Fibroblast of lung (primary cell): ENCODE data around the gene CARD14. TPM values are rescaled to one million over a fixed set of nuclear protein-coding genes. Genes with fewer than 3 reads are reported as not detected.

ENCODE experiments used
- DNase-seq, 2 donors: peaks; one replicate each; pipeline versions ENCODE4 v3.0.0 to v3.0.0-alpha.2; 2010; ENCODE audit warnings: low read depth in 2 of 2
- H2AFZ ChIP-seq: 2 replicates; pipeline ENCODE4 v1.5.1; 2012; ENCODE audit warnings: low read length, control low read depth, inconsistent platforms
- H3K27ac ChIP-seq: 2 replicates; pipeline ENCODE4 v1.5.1; 2011; ENCODE audit warnings: low read length, control low read depth; ENCODE audit not compliant: insufficient read depth
- H3K27me3 ChIP-seq: 2 replicates; pipeline ENCODE4 v1.5.1; 2011; ENCODE audit warnings: mild to moderate bottlenecking, low read length; ENCODE audit not compliant: control insufficient read depth, insufficient read depth
- H3K36me3 ChIP-seq: 2 replicates; pipeline ENCODE4 v1.5.1; 2011; ENCODE audit warnings: low read length; ENCODE audit not compliant: control insufficient read depth, insufficient read depth
- H3K4me1 ChIP-seq: 2 replicates; pipeline ENCODE4 v1.5.1; 2011; ENCODE audit warnings: low read length; ENCODE audit not compliant: control insufficient read depth, insufficient read depth; ENCODE audit errors: extremely low read depth
- H3K4me2 ChIP-seq: 2 replicates; pipeline ENCODE4 v1.5.1; 2011; ENCODE audit warnings: low read length, control low read depth; ENCODE audit not compliant: insufficient read depth; ENCODE audit errors: extremely low read depth
- H3K4me3 ChIP-seq, 4 experiments: fragments of 200-600 bp in 1 of 4; sonication (generic) in 1 of 4; replicated peaks in 1 of 4; 2 replicates each; pipeline ENCODE4 v1.5.1; 2011 to 2016; ENCODE audit warnings: low read length in 4 of 4, low read depth in 3 of 4, mild to moderate bottlenecking in 3 of 4, control low read depth in 2 of 4, inconsistent platforms in 1 of 4, mixed read lengths in 1 of 4; ENCODE audit not compliant: insufficient read depth in 1 of 4; ENCODE audit errors: control extremely low read depth in 1 of 4
- H3K79me2 ChIP-seq: 2 replicates; pipeline ENCODE4 v1.5.1; 2012; ENCODE audit warnings: mild to moderate bottlenecking, low read length, inconsistent platforms; ENCODE audit not compliant: control insufficient read depth, insufficient read depth
- H3K9ac ChIP-seq: 2 replicates; pipeline ENCODE4 v1.5.1; 2011; ENCODE audit warnings: mild to moderate bottlenecking, low read length, control low read depth; ENCODE audit not compliant: insufficient read depth
- H3K9me3 ChIP-seq: 2 replicates; pipeline ENCODE4 v1.5.1; 2012; ENCODE audit warnings: low read depth, low read length; ENCODE audit not compliant: control insufficient read depth, insufficient read depth
- H4K20me1 ChIP-seq: 2 replicates; pipeline ENCODE4 v1.5.1; 2011; ENCODE audit warnings: low read length; ENCODE audit not compliant: control insufficient read depth, insufficient read depth; ENCODE audit errors: extremely low read depth
- CTCF ChIP-seq, 2 donors: IDR thresholded peaks in 1 of 2; conservative IDR thresholded peaks in 1 of 2; 1 replicate in 1 of 2; 2 replicates in 1 of 2; pipeline ENCODE4 v1.5.1; 2011 to 2012; ENCODE audit warnings: low read length in 2 of 2, control low read depth in 1 of 2, inconsistent platforms in 1 of 2, low read depth in 1 of 2, mild to moderate bottlenecking in 1 of 2
- EZH2 ChIP-seq: IDR thresholded peaks from 2 replicates; pipeline ENCODE4 v1.5.1; 2012; ENCODE audit warnings: low read length, control low read depth, mild to moderate bottlenecking; ENCODE audit errors: missing control alignments
- polyA plus RNA-seq, 2 donors: library from polyadenylated mRNA; depleted of rRNA in 1 of 2; stranded (reverse) in 1 of 2; unstranded in 1 of 2; fragments of >200 nt; gene quantifications; 2 replicates each; pipeline ENCODE4 v1.2.1, GENCODE V29; 2011 to 2012; ENCODE audit warnings: missing spikeins in 1 of 2
- total RNA-seq: library from RNA; depleted of rRNA; stranded (reverse); fragments of >200 nt; gene quantifications from 2 replicates; pipeline ENCODE4 v1.2.1, GENCODE V29; 2014

Gene CARD14
- total and polyA plus RNA-seq, 2 donors (not counting 1 experiment from before 2014, with no cell fraction given): 0.17 TPM; not detected in 1

GRCh38 chr17:80145076-80146075 lies 24.5 kb upstream of the CARD14 start:
- peak overlapping the region; percentile 93 for H3K9ac ChIP-seq
- peaks cover 57% of the 10 kb centered on the region for H3K79me2 ChIP-seq
- peak overlapping the region; percentile 96 for H3K27ac ChIP-seq
- peak overlapping the region; percentile 99 for H3K4me2 ChIP-seq
- H2AFZ ChIP-seq: no peak overlapping the region
- no peaks in the 10 kb centered on the region for H3K27me3 ChIP-seq
- no peaks in the 10 kb centered on the region for H3K9me3 ChIP-seq
- DNase-seq: no peak
- H3K4me1 ChIP-seq: peaks cover 8% of the 10 kb centered on the region
- no peaks in the 10 kb centered on the region for H4K20me1 ChIP-seq
- peak overlapping the region; percentile 78 to 98 (median 88) for H3K4me3 ChIP-seq
- peaks cover 13% of the 10 kb centered on the region for H3K36me3 ChIP-seq
- TF ChIP-seq EZH2 (no peak), CTCF (conservative IDR thresholded peaks at IDR 0.05 in 1 of 2, IDR thresholded peaks at IDR 0.05 in 1 of 2; ENCODE audit: low read depth in 1 of 2, low read length in 2 of 2) (no peak)

GRCh38 chr17:80146121-80147034 lies 23.5 kb upstream of the CARD14 start:
- H2AFZ ChIP-seq: peak overlapping the region; percentile 74
- H4K20me1 ChIP-seq: no peaks in the 10 kb centered on the region
- peaks cover 13% of the 10 kb centered on the region for H3K36me3 ChIP-seq
- H3K9ac ChIP-seq: peak overlapping the region; percentile 93
- peak overlapping the region; percentile 96 for H3K27ac ChIP-seq
- peak in 1 of 2 donors; percentile 18 for DNase-seq
- H3K4me2 ChIP-seq: peak overlapping the region; percentile 99
- peaks cover 11% of the 10 kb centered on the region for H3K4me1 ChIP-seq
- H3K27me3 ChIP-seq: no peaks in the 10 kb centered on the region
- peak overlapping the region; percentile 78 to 98 (median 88) for H3K4me3 ChIP-seq
- no peak for TF ChIP-seq EZH2
- TF ChIP-seq CTCF (conservative IDR thresholded peaks at IDR 0.05 in 1 of 2, IDR thresholded peaks at IDR 0.05 in 1 of 2; ENCODE audit: low read depth in 1 of 2, low read length in 2 of 2): no peak
- H3K79me2 ChIP-seq: peaks cover 57% of the 10 kb centered on the region
- no peaks in the 10 kb centered on the region for H3K9me3 ChIP-seq
